Measurements from ENCODE around the gene TTPAL. TPM values are rescaled to one million over a fixed set of nuclear protein-coding genes. Genes with fewer than 3 reads are reported as not detected.
A peak's percentile ranks its signal among the peaks of the same experiment; 100 is the strongest.

Gene TTPAL
- total and polyA plus RNA-seq, 4 donors, result 11.6 to 39.7 (median 17.6) TPM

GRCh38 chr20:44479643-44480042, 4.0 kb downstream of the TTPAL start (continued):
- TF ChIP-seq CTCF (IDR thresholded peaks at IDR 0.05; ENCODE audit: low read depth, low read length, missing input control) (no peak), RXRA (IDR thresholded peaks at IDR 0.05) (peak; percentile 97 to 98), RAD21 (IDR thresholded peaks at IDR 0.05) (peak in 1 of 2 donors; percentile 40), GABPA (IDR thresholded peaks at IDR 0.05 in 1 of 2, conservative IDR thresholded peaks at IDR 0.05 in 1 of 2) (peak in 1 of 2 donors; percentile 18), TAF1 (conservative IDR thresholded peaks at IDR 0.05) (no peak), YY1 (IDR thresholded peaks at IDR 0.05) (peak; percentile 29), ATF3 (IDR thresholded peaks at IDR 0.05) (peak; percentile 47), HNF4A (conservative IDR thresholded peaks at IDR 0.05) (peak; percentile 76 to 77), SP1 (IDR thresholded peaks at IDR 0.05) (peak; percentile 80), FOXA1 (IDR thresholded peaks at IDR 0.05) (no peak)

GRCh38 chr20:44480097-44480496, 4.4 kb downstream of the TTPAL start:
- H3K27me3 ChIP-seq (ENCODE audit: control insufficient read depth in 4 of 4, insufficient read depth in 4 of 4, low read length in 3 of 4), result no peaks in the 10 kb centered on the region
- WGBS, result 41% methylated on average over 18 of the region's 18 CpGs
- H3K4me1 ChIP-seq (ENCODE audit: control insufficient read depth in 4 of 4, insufficient read depth in 4 of 4, low read length in 3 of 4), result peaks cover 0 to 62% (median 56%) of the 10 kb centered on the region in 4 donors
- TF ChIP-seq MAX (IDR thresholded peaks at IDR 0.05), result no peak
- no peak for TF ChIP-seq NR2F2 (IDR thresholded peaks at IDR 0.05)
- no peak for TF ChIP-seq YY1 (IDR thresholded peaks at IDR 0.05)
- no peak for TF ChIP-seq CTCF (IDR thresholded peaks at IDR 0.05; ENCODE audit: low read depth, low read length, missing input control)
- no peak for TF ChIP-seq TAF1 (conservative IDR thresholded peaks at IDR 0.05)
- TF ChIP-seq JUND (IDR thresholded peaks at IDR 0.05), result no peak
- TF ChIP-seq ATF3 (IDR thresholded peaks at IDR 0.05), result no peak
- peak overlapping the region; percentile 21 to 49 for H3K27ac ChIP-seq (ENCODE audit: low read depth in 1 of 2, low read length in 2 of 2)
- peaks cover 3 to 11% (median 7%) of the 10 kb centered on the region in 4 donors for H3K36me3 ChIP-seq (ENCODE audit: control insufficient read depth in 4 of 4, insufficient read depth in 3 of 4, low read depth in 1 of 4, low read length in 3 of 4)
- H3K9ac ChIP-seq (ENCODE audit: low read depth in 1 of 2, low read length in 2 of 2), result peak overlapping the region in 1 of 2 donors; percentile 48
- no peaks in the 10 kb centered on the region for H3K9me3 ChIP-seq (ENCODE audit: control insufficient read depth in 4 of 4, low read length in 3 of 4)
- H3K4me3 ChIP-seq (ENCODE audit: low read depth in 1 of 3, low read length in 3 of 3), result peak overlapping the region; percentile 1 to 35 (median 12)
- DNase-seq (ENCODE audit: low spot score), result no peak

GRCh38 chr20:44481719-44482416, 6.2 kb downstream of the TTPAL start:
- peak overlapping the region in 1 of 2 donors; percentile 60 for H3K9ac ChIP-seq (ENCODE audit: low read depth in 1 of 2, low read length in 2 of 2)
- DNase-seq (ENCODE audit: low spot score), result no peak
- no peaks in the 10 kb centered on the region for H3K9me3 ChIP-seq (ENCODE audit: control insufficient read depth in 4 of 4, low read length in 3 of 4)
- H3K4me3 ChIP-seq (ENCODE audit: low read depth in 1 of 3, low read length in 3 of 3), result peak overlapping the region in 1 of 3 donors; percentile 26
- 31% methylated on average over 6 of the region's 6 CpGs for WGBS
- H3K27me3 ChIP-seq (ENCODE audit: control insufficient read depth in 4 of 4, insufficient read depth in 4 of 4, low read length in 3 of 4), result no peaks in the 10 kb centered on the region
- peaks cover 4 to 25% (median 12%) of the 10 kb centered on the region in 4 donors for H3K36me3 ChIP-seq (ENCODE audit: control insufficient read depth in 4 of 4, insufficient read depth in 3 of 4, low read depth in 1 of 4, low read length in 3 of 4)
- peaks cover 0 to 51% (median 44%) of the 10 kb centered on the region in 4 donors for H3K4me1 ChIP-seq (ENCODE audit: control insufficient read depth in 4 of 4, insufficient read depth in 4 of 4, low read length in 3 of 4)
- H3K27ac ChIP-seq (ENCODE audit: low read depth in 1 of 2, low read length in 2 of 2), result peak overlapping the region; percentile 43 to 57
- TF ChIP-seq NR2F2 (IDR thresholded peaks at IDR 0.05) (no peak), EGR1 (IDR thresholded peaks at IDR 0.05; ENCODE audit: low read depth in 2 of 2) (no peak), RXRA (IDR thresholded peaks at IDR 0.05) (peak; percentile 72 to 74), FOXA1 (IDR thresholded peaks at IDR 0.05) (no peak), HNF4A (conservative IDR thresholded peaks at IDR 0.05) (peak; percentile 72 to 74), JUND (IDR thresholded peaks at IDR 0.05) (peak in 1 of 2 donors; percentile 48), FOXA2 (IDR thresholded peaks at IDR 0.05) (no peak), MAX (IDR thresholded peaks at IDR 0.05) (peak; percentile 44), GABPA (IDR thresholded peaks at IDR 0.05 in 1 of 2, conservative IDR thresholded peaks at IDR 0.05 in 1 of 2) (peak in 1 of 2 donors; percentile 37), TAF1 (conservative IDR thresholded peaks at IDR 0.05) (no peak), RAD21 (IDR thresholded peaks at IDR 0.05) (peak; percentile 19), SP1 (IDR thresholded peaks at IDR 0.05) (peak; percentile 67), YY1 (IDR thresholded peaks at IDR 0.05) (peak; percentile 73), ATF3 (IDR thresholded peaks at IDR 0.05) (no peak)
- TF ChIP-seq, protein P1, sequence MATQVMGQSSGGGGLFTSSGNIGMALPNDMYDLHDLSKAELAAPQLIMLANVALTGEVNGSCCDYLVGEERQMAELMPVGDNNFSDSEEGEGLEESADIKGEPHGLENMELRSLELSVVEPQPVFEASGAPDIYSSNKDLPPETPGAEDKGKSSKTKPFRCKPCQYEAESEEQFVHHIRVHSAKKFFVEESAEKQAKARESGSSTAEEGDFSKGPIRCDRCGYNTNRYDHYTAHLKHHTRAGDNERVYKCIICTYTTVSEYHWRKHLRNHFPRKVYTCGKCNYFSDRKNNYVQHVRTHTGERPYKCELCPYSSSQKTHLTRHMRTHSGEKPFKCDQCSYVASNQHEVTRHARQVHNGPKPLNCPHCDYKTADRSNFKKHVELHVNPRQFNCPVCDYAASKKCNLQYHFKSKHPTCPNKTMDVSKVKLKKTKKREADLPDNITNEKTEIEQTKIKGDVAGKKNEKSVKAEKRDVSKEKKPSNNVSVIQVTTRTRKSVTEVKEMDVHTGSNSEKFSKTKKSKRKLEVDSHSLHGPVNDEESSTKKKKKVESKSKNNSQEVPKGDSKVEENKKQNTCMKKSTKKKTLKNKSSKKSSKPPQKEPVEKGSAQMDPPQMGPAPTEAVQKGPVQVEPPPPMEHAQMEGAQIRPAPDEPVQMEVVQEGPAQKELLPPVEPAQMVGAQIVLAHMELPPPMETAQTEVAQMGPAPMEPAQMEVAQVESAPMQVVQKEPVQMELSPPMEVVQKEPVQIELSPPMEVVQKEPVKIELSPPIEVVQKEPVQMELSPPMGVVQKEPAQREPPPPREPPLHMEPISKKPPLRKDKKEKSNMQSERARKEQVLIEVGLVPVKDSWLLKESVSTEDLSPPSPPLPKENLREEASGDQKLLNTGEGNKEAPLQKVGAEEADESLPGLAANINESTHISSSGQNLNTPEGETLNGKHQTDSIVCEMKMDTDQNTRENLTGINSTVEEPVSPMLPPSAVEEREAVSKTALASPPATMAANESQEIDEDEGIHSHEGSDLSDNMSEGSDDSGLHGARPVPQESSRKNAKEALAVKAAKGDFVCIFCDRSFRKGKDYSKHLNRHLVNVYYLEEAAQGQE (IDR thresholded peaks at IDR 0.05), result peak; percentile 17
